ENCODE data around the gene C11orf58.

The C11orf58 gene

DNA sequence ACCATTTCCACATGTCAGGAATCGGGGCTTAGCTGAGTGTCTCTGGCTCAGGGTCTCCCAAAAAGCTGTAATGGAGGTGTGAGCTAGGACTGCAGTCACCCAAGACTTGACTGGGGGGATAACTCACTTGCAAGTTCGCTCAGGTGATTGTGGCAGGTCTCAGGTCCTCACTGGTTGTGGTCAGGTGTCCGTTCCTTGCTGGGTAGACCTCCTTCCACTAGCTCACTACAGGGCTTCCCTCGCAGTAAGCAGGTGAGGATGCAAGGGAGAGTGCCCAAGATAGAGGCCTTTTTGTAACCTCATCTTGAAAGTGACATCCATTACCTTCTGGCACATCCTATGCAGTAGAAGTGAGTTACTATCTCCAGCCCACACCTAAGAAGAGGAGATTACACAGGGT is 29.5 kb downstream of the C11orf58 start:
- Histone ChIP-seq H3K9me3 (replicated peaks; ENCODE audit: insufficient read depth, low read length) (no peaks in the 10 kb centered on the region), H2AFZ (ENCODE audit: low read length) (no peak overlapping the region), H3K4me1 (ENCODE audit: low read length) (peaks cover 6% of the 10 kb centered on the region), H3K27ac (ENCODE audit: low read length) (no peak overlapping the region), H3K4me2 (ENCODE audit: low read depth, low read length) (no peak overlapping the region), H3K9ac (ENCODE audit: low read length) (no peak overlapping the region), H3K27me3 (replicated peaks; ENCODE audit: insufficient read depth, low read length) (no peaks in the 10 kb centered on the region), H4K20me1 (ENCODE audit: insufficient read depth, low read length) (no peaks in the 10 kb centered on the region), H3K9me2 (replicated peaks; ENCODE audit: insufficient read depth, low read length) (no peaks in the 10 kb centered on the region), H3K4me3 (ENCODE audit: low read length) (no peak overlapping the region), H3K36me3 (replicated peaks; ENCODE audit: insufficient read depth, low read length) (no peaks in the 10 kb centered on the region), H3K79me2 (ENCODE audit: low read length) (no peaks in the 10 kb centered on the region), H3F3A (ENCODE audit: insufficient read depth, low read length) (no peaks in the 10 kb centered on the region)
- DNase-seq = no peak
- TF ChIP-seq EZH2phosphoT487 (IDR thresholded peaks at IDR 0.05; ENCODE audit: low read length) = no peak
- TF ChIP-seq CTCF (IDR thresholded peaks at IDR 0.05; ENCODE audit: low read length) = no peak
- no peak for TF ChIP-seq EZH2 (optimal IDR thresholded peaks at IDR 0.05; ENCODE audit: low read depth, low read length)

DNA sequence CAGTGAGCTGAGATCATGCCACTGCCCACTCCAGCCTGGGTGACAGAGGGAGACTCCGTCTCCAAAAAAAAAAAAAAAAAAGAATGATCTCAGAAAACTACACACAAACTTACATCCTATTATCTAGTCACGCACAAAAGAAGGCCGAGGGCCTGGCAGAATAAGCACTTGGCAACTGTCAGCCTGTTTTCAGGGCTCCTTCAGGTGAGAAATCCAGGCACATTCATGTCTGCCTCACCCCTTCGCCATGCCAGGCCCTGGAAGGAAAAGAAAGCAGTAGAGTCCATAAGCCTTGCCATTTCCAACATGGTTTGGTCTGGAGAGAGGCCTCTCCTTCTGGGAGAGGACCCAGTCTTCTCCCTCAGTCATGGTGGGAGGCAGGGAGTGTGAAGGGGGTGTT is 30.9 kb downstream of the C11orf58 start:
- TF ChIP-seq CTCF (IDR thresholded peaks at IDR 0.05; ENCODE audit: low read length) (no peak), EZH2phosphoT487 (IDR thresholded peaks at IDR 0.05; ENCODE audit: low read length) (no peak), EZH2 (optimal IDR thresholded peaks at IDR 0.05; ENCODE audit: low read depth, low read length) (no peak)
- no peak overlapping the region for H3K9ac ChIP-seq (ENCODE audit: low read length)
- H3F3A ChIP-seq (ENCODE audit: insufficient read depth, low read length) = no peaks in the 10 kb centered on the region
- no peak overlapping the region for H2AFZ ChIP-seq (ENCODE audit: low read length)
- no peak for DNase-seq
- no peak overlapping the region for H3K4me2 ChIP-seq (ENCODE audit: low read depth, low read length)
- H3K36me3 ChIP-seq (replicated peaks; ENCODE audit: insufficient read depth, low read length) = no peaks in the 10 kb centered on the region
- H3K4me3 ChIP-seq (ENCODE audit: low read length) = no peak overlapping the region
- no peaks in the 10 kb centered on the region for H3K79me2 ChIP-seq (ENCODE audit: low read length)
- H3K27ac ChIP-seq (ENCODE audit: low read length) = no peak overlapping the region
- peaks cover 6% of the 10 kb centered on the region for H3K4me1 ChIP-seq (ENCODE audit: low read length)
- H3K9me2 ChIP-seq (replicated peaks; ENCODE audit: insufficient read depth, low read length) = no peaks in the 10 kb centered on the region
- no peaks in the 10 kb centered on the region for H3K27me3 ChIP-seq (replicated peaks; ENCODE audit: insufficient read depth, low read length)
- no peaks in the 10 kb centered on the region for H3K9me3 ChIP-seq (replicated peaks; ENCODE audit: insufficient read depth, low read length)
- H4K20me1 ChIP-seq (ENCODE audit: insufficient read depth, low read length) = no peaks in the 10 kb centered on the region

GRCh38 chr11:16770016-16770415 is 31.6 kb downstream of the C11orf58 start:
- Histone ChIP-seq H4K20me1 (ENCODE audit: insufficient read depth, low read length) (no peaks in the 10 kb centered on the region), H3K9me2 (replicated peaks; ENCODE audit: insufficient read depth, low read length) (no peaks in the 10 kb centered on the region), H3K4me3 (ENCODE audit: low read length) (no peak overlapping the region), H3K9ac (ENCODE audit: low read length) (no peak overlapping the region), H3K9me3 (replicated peaks; ENCODE audit: insufficient read depth, low read length) (no peaks in the 10 kb centered on the region), H3K27me3 (replicated peaks; ENCODE audit: insufficient read depth, low read length) (no peaks in the 10 kb centered on the region), H3F3A (ENCODE audit: insufficient read depth, low read length) (no peaks in the 10 kb centered on the region), H3K36me3 (replicated peaks; ENCODE audit: insufficient read depth, low read length) (no peaks in the 10 kb centered on the region), H3K79me2 (ENCODE audit: low read length) (no peaks in the 10 kb centered on the region), H3K4me2 (ENCODE audit: low read depth, low read length) (no peak overlapping the region), H3K27ac (ENCODE audit: low read length) (no peak overlapping the region), H2AFZ (ENCODE audit: low read length) (no peak overlapping the region), H3K4me1 (ENCODE audit: low read length) (peaks cover 6% of the 10 kb centered on the region)
- no peak for DNase-seq
- TF ChIP-seq EZH2phosphoT487 (IDR thresholded peaks at IDR 0.05; ENCODE audit: low read length) = no peak
- no peak for TF ChIP-seq EZH2 (optimal IDR thresholded peaks at IDR 0.05; ENCODE audit: low read depth, low read length)
- TF ChIP-seq CTCF (IDR thresholded peaks at IDR 0.05; ENCODE audit: low read length) = no peak
